NCI-H226 (cell line): ENCODE results near the gene ABL1.

Experiments
- DNase-seq: peaks from one replicate; pipeline ENCODE4 v3.0.0-alpha.2; 2015

Gene ABL1

GRCh38 chr9:130854092-130854491 lies 19.0 kb downstream of the ABL1 start:
- DNase-seq = no peak

GRCh38 chr9:130854835-130855234 lies 19.8 kb downstream of the ABL1 start:
- DNase-seq = no peak

GRCh38 chr9:130856474-130856873 lies 21.4 kb downstream of the ABL1 start:
- DNase-seq = no peak

- peak; percentile 76 for DNase-seq
Observed at GRCh38 chr9:130857864-130858738, 23.0 kb downstream of the ABL1 start.

GRCh38 chr9:130858739-130859705 lies 24.0 kb downstream of the ABL1 start:
- DNase-seq = no peak

- DNase-seq = no peak
Observed at GRCh38 chr9:130860458-130861316, 25.6 kb downstream of the ABL1 start.

- no peak for DNase-seq
Observed at GRCh38 chr9:130861372-130862180, 26.5 kb downstream of the ABL1 start.

- no peak for DNase-seq
Observed at GRCh38 chr9:130862217-130862616, 27.2 kb downstream of the ABL1 start.

- no peak for DNase-seq
Observed at GRCh38 chr9:130862747-130863146, 27.7 kb downstream of the ABL1 start.

- DNase-seq = no peak
Observed at GRCh38 chr9:130864541-130864940, 29.5 kb downstream of the ABL1 start.

- DNase-seq = no peak
Observed at GRCh38 chr9:130865921-130866320, 30.9 kb downstream of the ABL1 start.

GRCh38 chr9:130866474-130866965 lies 31.5 kb downstream of the ABL1 start:
- DNase-seq = peak; percentile 77

- DNase-seq = no peak
Observed at GRCh38 chr9:130867556-130867955, 32.5 kb downstream of the ABL1 start.

GRCh38 chr9:130868230-130868629 lies 33.2 kb downstream of the ABL1 start:
- DNase-seq = no peak

- DNase-seq = peak; percentile 18
Observed at GRCh38 chr9:130869250-130869649, 34.2 kb downstream of the ABL1 start.

- DNase-seq = no peak
Observed at GRCh38 chr9:130870491-130871381, 35.7 kb downstream of the ABL1 start.

GRCh38 chr9:130871395-130872062 lies 36.5 kb downstream of the ABL1 start:
- DNase-seq = no peak

- DNase-seq = no peak
Observed at GRCh38 chr9:130872093-130872492, 37.0 kb downstream of the ABL1 start.

GRCh38 chr9:130872508-130872907 lies 37.5 kb downstream of the ABL1 start:
- DNase-seq = no peak
